A549 (cell line): Measurements from ENCODE around the gene NSMCE1. TPM values are rescaled to one million over a fixed set of nuclear protein-coding genes. Genes with fewer than 3 reads are reported as not detected.

Experiments used
- ATAC-seq, 2 experiments: fragments of 200-7000 bp in 1 of 2; fragments of >200 bp in 1 of 2; cut with Nextera tagmentation in 1 of 2; cut with Tn5 transposase in 1 of 2; 3 replicates each; pipeline versions ENCODE4 v1.8.0 to v1.9.1; 2018 to 2020; ENCODE audit warnings: mild to moderate bottlenecking in 1 of 2, moderate library complexity in 1 of 2
- CTCF ChIA-PET: fragments of 300-600 bp; sonication (Branson Sonifier 250); formaldehyde crosslinking; extraction: SDS; loops from one replicate; lab custom pipeline; 2021; ENCODE audit warnings: antibody characterized with exemption, inconsistent platforms; lab: Yijun Ruan, JAX
- POLR2A ChIA-PET: fragments of 350-600 bp; formaldehyde crosslinking; extraction: SDS; loops from one replicate; lab custom pipeline; 2021; ENCODE audit warnings: antibody characterized with exemption, inconsistent platforms; lab: Yijun Ruan, JAX
- DNase-seq, 2 experiments: peaks; one replicate each; pipeline versions ENCODE4 v3.0.0 to v3.0.0-alpha.2; 2011 to 2016; ENCODE audit warnings: low read depth in 1 of 2, low spot score in 1 of 2
- FAIRE-seq: peaks from 2 replicates; lab custom pipeline; 2011; peaks lifted over from hg19 to GRCh38; lab: Jason Lieb, UNC
- H3K27ac ChIP-seq, 2 experiments: fragments of >200 bp; sonication (Bioruptor Twin); formaldehyde crosslinking; 3 replicates each; pipeline ENCODE4 v1.5.1; 2016 to 2017
- H3K4me1 ChIP-seq: fragments of >200 bp; sonication (Bioruptor Twin); formaldehyde crosslinking; 3 replicates; pipeline ENCODE4 v1.6.1; 2016
- H3K4me2 ChIP-seq: fragments of >200 bp; sonication (Bioruptor Twin); formaldehyde crosslinking; 3 replicates; pipeline ENCODE4 v1.6.1; 2016
- H3K4me3 ChIP-seq: fragments of >200 bp; sonication (Bioruptor Twin); formaldehyde crosslinking; 3 replicates; pipeline ENCODE4 v1.5.1; 2016
- H3K9me3 ChIP-seq: fragments of >200 bp; sonication (Bioruptor Twin); formaldehyde crosslinking; 3 replicates; pipeline ENCODE4 v1.6.1; 2016
- ATOH8 ChIP-seq: fragments of 250-450 bp; sonication (Bioruptor Pico); IDR thresholded peaks from 2 replicates; pipeline ENCODE4 v1.5.0; 2020; ENCODE audit warnings: low read depth, mild to moderate bottlenecking, moderate library complexity
- BHLHE40 ChIP-seq: IDR thresholded peaks from 2 replicates; pipeline ENCODE4 v1.6.1; 2012; ENCODE audit warnings: low read depth, low read length, inconsistent platforms
- CBX2 ChIP-seq: fragments of 200-600 bp; sonication (generic); IDR thresholded peaks from 2 replicates; pipeline ENCODE4 v1.6.1; 2016; ENCODE audit warnings: low read depth, mild to moderate bottlenecking, borderline replicate concordance
- CBX8 ChIP-seq: fragments of 200-600 bp; sonication (generic); IDR thresholded peaks from 2 replicates; pipeline ENCODE4 v1.6.1; 2016
- CEBPB ChIP-seq, 2 experiments: fragments of >200 bp in 1 of 2; sonication (Bioruptor Twin) in 1 of 2; formaldehyde crosslinking in 1 of 2; IDR thresholded peaks; 2 replicates each; pipeline ENCODE4 v1.6.1; 2012 to 2016
- CHD2 ChIP-seq: fragments of 150-350 bp; IDR thresholded peaks from 2 replicates; pipeline ENCODE4 v1.6.1; 2014; ENCODE audit warnings: low read length; ENCODE audit not compliant: partially characterized antibody
- CHD4 ChIP-seq: fragments of 200-600 bp; sonication (generic); IDR thresholded peaks from 2 replicates; pipeline ENCODE4 v1.6.1; 2016; ENCODE audit warnings: antibody characterized with exemption, mild to moderate bottlenecking, borderline replicate concordance
- EHMT2 ChIP-seq: fragments of 200-600 bp; sonication (generic); IDR thresholded peaks from 2 replicates; pipeline ENCODE4 v1.6.1; 2016; ENCODE audit warnings: antibody characterized with exemption, low read depth, mild to moderate bottlenecking, moderate library complexity
- FOSB ChIP-seq: fragments of 250-450 bp; sonication (Bioruptor Pico); IDR thresholded peaks from 2 replicates; pipeline ENCODE4 v1.5.0; 2020; ENCODE audit warnings: mild to moderate bottlenecking, moderate library complexity
- FOSL2 ChIP-seq, 2 experiments: fragments of 450-650 bp in 1 of 2; fragments of >200 bp in 1 of 2; sonication (Bioruptor Twin) in 1 of 2; formaldehyde crosslinking; IDR thresholded peaks; 2 replicates each; pipeline versions ENCODE4 v1.5.0 to v1.6.1; 2016 to 2020; ENCODE audit warnings: mild to moderate bottlenecking in 1 of 2, moderate library complexity in 1 of 2
- HDAC2 ChIP-seq: fragments of 200-600 bp; sonication (generic); IDR thresholded peaks from 2 replicates; pipeline ENCODE4 v1.6.1; 2016
- HES2 ChIP-seq: fragments of >200 bp; sonication (Bioruptor Twin); formaldehyde crosslinking; IDR thresholded peaks from 2 replicates; pipeline ENCODE4 v1.6.1; 2016
- HEYL ChIP-seq: fragments of 250-450 bp; sonication (Bioruptor Pico); IDR thresholded peaks from 2 replicates; pipeline ENCODE4 v1.8.0; 2021; ENCODE audit warnings: mild to moderate bottlenecking, moderate library complexity
- HOXA7 ChIP-seq: fragments of 250-450 bp; sonication (Bioruptor Pico); IDR thresholded peaks from 2 replicates; pipeline ENCODE4 v1.5.0; 2020; ENCODE audit warnings: mild to moderate bottlenecking, moderate library complexity
- JUN ChIP-seq, 2 experiments: fragments of >200 bp; sonication (Bioruptor Twin); formaldehyde crosslinking; IDR thresholded peaks; 2 replicates in 1 of 2; 3 replicates in 1 of 2; pipeline ENCODE4 v1.6.1; 2016 to 2017
- JUNB ChIP-seq: fragments of >200 bp; sonication (Bioruptor Twin); formaldehyde crosslinking; IDR thresholded peaks from 2 replicates; pipeline ENCODE4 v1.6.1; 2016
- KDM5A ChIP-seq: fragments of 200-600 bp; sonication (generic); IDR thresholded peaks from 2 replicates; pipeline ENCODE4 v1.6.1; 2016; ENCODE audit warnings: antibody characterized with exemption, mild to moderate bottlenecking
- MAZ ChIP-seq: fragments of 150-350 bp; IDR thresholded peaks from 2 replicates; pipeline ENCODE4 v1.6.1; 2014; ENCODE audit warnings: antibody characterized with exemption, low read depth, low read length, borderline replicate concordance
- MYC ChIP-seq: IDR thresholded peaks from 2 replicates; pipeline ENCODE4 v1.6.1; 2012; ENCODE audit warnings: mild to moderate bottlenecking, inconsistent platforms, low read length, improper control_type of control experiment, borderline replicate concordance
- NFE2L2 ChIP-seq: fragments of 150-350 bp; conservative IDR thresholded peaks from 2 replicates; pipeline ENCODE4 v1.6.1; 2014; ENCODE audit warnings: low read length
- NPAS2 ChIP-seq: fragments of 250-450 bp; sonication (Bioruptor Pico); IDR thresholded peaks from 2 replicates; pipeline ENCODE4 v1.8.0; 2022; ENCODE audit warnings: mild to moderate bottlenecking, moderate library complexity, borderline replicate concordance
- NR3C1 ChIP-seq: fragments of >200 bp; sonication (Bioruptor Twin); formaldehyde crosslinking; IDR thresholded peaks from 3 replicates; pipeline ENCODE4 v1.6.1; 2017
- POLR2AphosphoS2 ChIP-seq: conservative IDR thresholded peaks from 2 replicates; pipeline ENCODE4 v1.6.1; 2012; ENCODE audit warnings: low read length, improper control_type of control experiment, inconsistent platforms
- RAD21 ChIP-seq, 2 experiments: fragments of >200 bp in 1 of 2; sonication (Bioruptor Twin) in 1 of 2; formaldehyde crosslinking in 1 of 2; IDR thresholded peaks in 1 of 2; conservative IDR thresholded peaks in 1 of 2; 2 replicates in 1 of 2; 3 replicates in 1 of 2; pipeline ENCODE4 v1.6.1; 2012 to 2018; ENCODE audit warnings: inconsistent platforms in 1 of 2
- RNF2 ChIP-seq: fragments of 200-600 bp; sonication (generic); IDR thresholded peaks from 2 replicates; pipeline ENCODE4 v1.6.1; 2016; ENCODE audit warnings: low read depth, mild to moderate bottlenecking, antibody characterized with exemption, moderate library complexity, borderline replicate concordance
- SMC3 ChIP-seq: fragments of >200 bp; sonication (Bioruptor Twin); formaldehyde crosslinking; IDR thresholded peaks from 3 replicates; pipeline ENCODE4 v1.6.1; 2018; ENCODE audit warnings: inconsistent platforms
- SREBF2 ChIP-seq: fragments of 450-650 bp; IDR thresholded peaks from 2 replicates; pipeline ENCODE4 v1.6.1; 2014; ENCODE audit warnings: mild to moderate bottlenecking, moderate library complexity
- ZC3H11A ChIP-seq: fragments of 450-650 bp; IDR thresholded peaks from 2 replicates; pipeline ENCODE4 v1.6.1; 2014; ENCODE audit warnings: antibody characterized with exemption, mild to moderate bottlenecking
- WGBS: methylation state at CpG from one replicate; pipeline ENCODE4 v1.1.6; 2017; ENCODE audit errors: missing lambda C conversion rate; 5-methylcytosine and 5-hydroxymethylcytosine counted together
- polyA plus RNA-seq, 4 experiments: library from polyadenylated mRNA; depleted of rRNA in 3 of 4; stranded (reverse); fragments of >200 nt; fragmentation: RNase III in 1 of 4; extraction: RNeasy Plus Mini Kit Qiagen cat#74134 plus additional on column Dnase treatment in 1 of 4; gene quantifications; 2 replicates in 3 of 4; 3 replicates in 1 of 4; pipeline ENCODE4 v1.2.3, GENCODE V29; 2011 to 2017
- TF ChIP-seq, protein P1 (sequence below): IDR thresholded peaks from 2 replicates; pipeline ENCODE4 v1.6.1; 2012; ENCODE audit warnings: low read depth, borderline replicate concordance
- TF ChIP-seq, protein P2 (sequence below): fragments of 200-600 bp; sonication (generic); IDR thresholded peaks from 2 replicates; pipeline ENCODE4 v1.6.1; 2016; ENCODE audit warnings: antibody characterized with exemption, mild to moderate bottlenecking, moderate library complexity
- TF ChIP-seq, protein P3 (sequence below): fragments of 450-650 bp; IDR thresholded peaks from 2 replicates; pipeline ENCODE4 v1.6.1; 2014; ENCODE audit warnings: antibody characterized with exemption

The NSMCE1 gene
- polyA plus RNA-seq, 2 of the 4 experiments (the other 2 are of a cell fraction): 32.0 to 59.9 TPM

GRCh38 chr16:27195941-27196595, 72.5 kb downstream of the NSMCE1 start:
- POLR2A ChIA-PET: interaction anchor here (1.2 kb wide), 1 partner anchor 7 kb away, joined by 3 read pairs; the partner anchor contains the start of gene KDM8
- TF ChIP-seq CHD4: no peak
- no peak for TF ChIP-seq NFE2L2
- TF ChIP-seq RNF2: no peak
- TF ChIP-seq FOSB (CRISPR knock-in tag): no peak
- no peak for TF ChIP-seq HDAC2
- TF ChIP-seq ATOH8 (CRISPR knock-in tag): no peak
- no peak for TF ChIP-seq RAD21 (conservative IDR thresholded peaks at IDR 0.05 in 1 of 2, IDR thresholded peaks at IDR 0.05 in 1 of 2)
- TF ChIP-seq CBX8: no peak
- no peak for TF ChIP-seq CHD2
- TF ChIP-seq, protein P1, sequence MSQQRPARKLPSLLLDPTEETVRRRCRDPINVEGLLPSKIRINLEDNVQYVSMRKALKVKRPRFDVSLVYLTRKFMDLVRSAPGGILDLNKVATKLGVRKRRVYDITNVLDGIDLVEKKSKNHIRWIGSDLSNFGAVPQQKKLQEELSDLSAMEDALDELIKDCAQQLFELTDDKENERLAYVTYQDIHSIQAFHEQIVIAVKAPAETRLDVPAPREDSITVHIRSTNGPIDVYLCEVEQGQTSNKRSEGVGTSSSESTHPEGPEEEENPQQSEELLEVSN: no peak
- no peak for TF ChIP-seq MAZ
- TF ChIP-seq NPAS2 (CRISPR knock-in tag): no peak
- TF ChIP-seq HES2: no peak
- no peak for TF ChIP-seq CBX2
- TF ChIP-seq HEYL (CRISPR knock-in tag): no peak
- TF ChIP-seq BHLHE40: no peak
- TF ChIP-seq KDM5A: no peak
- no peak for TF ChIP-seq CEBPB (IDR thresholded peaks at IDR 0.05)
- TF ChIP-seq JUNB: no peak
- no peak for TF ChIP-seq FOSL2 (IDR thresholded peaks at IDR 0.05)
- no peak for TF ChIP-seq FOSL2 (CRISPR knock-in tag; IDR thresholded peaks at IDR 0.05)
- ATAC-seq (no peak), FAIRE-seq (no peak), DNase-seq (no peak)
- Histone ChIP-seq H3K9me3 (no peaks in the 10 kb centered on the region), H3K27ac (no peak overlapping the region), H3K4me2 (0 out of 3 replicates have a peak overlapping the region, but pooled peaks have one; percentile 14), H3K4me1 (no peaks in the 10 kb centered on the region), H3K4me3 (no peak overlapping the region)
- CTCF ChIA-PET: interaction anchor here (0.7 to 1.8 kb wide), 3 partner anchors 9 to 172 kb away, joined by 3 to 5 read pairs (median 4); no protein-coding TSS in a partner anchor
- WGBS: 34% methylated on average over 9 of the region's 9 CpGs

GRCh38 chr16:27195076-27195741, 73.4 kb downstream of the NSMCE1 start:
- H3K9me3 ChIP-seq: no peaks in the 10 kb centered on the region
- no peaks in the 10 kb centered on the region for H3K4me1 ChIP-seq
- 37% methylated on average over 6 of the region's 6 CpGs for WGBS
- H3K4me2 ChIP-seq: no peak overlapping the region
- FAIRE-seq (no peak), ATAC-seq (no peak), DNase-seq (no peak)
- no peak overlapping the region for H3K4me3 ChIP-seq
- no peak overlapping the region for H3K27ac ChIP-seq
- ChIA-PET POLR2A (interaction anchor here (1.2 to 3.3 kb wide), 2 partner anchors 8 kb away, joined by 3 to 14 read pairs; partner anchors contain the start of gene KDM8), CTCF (interaction anchor here (0.7 to 1.8 kb wide), 4 partner anchors 10 to 173 kb away, joined by 3 to 5 read pairs (median 4); no protein-coding TSS in a partner anchor)
- no peak for TF ChIP-seq NR3C1
- TF ChIP-seq NPAS2 (CRISPR knock-in tag): no peak
- TF ChIP-seq EHMT2: no peak
- TF ChIP-seq, protein P2, sequence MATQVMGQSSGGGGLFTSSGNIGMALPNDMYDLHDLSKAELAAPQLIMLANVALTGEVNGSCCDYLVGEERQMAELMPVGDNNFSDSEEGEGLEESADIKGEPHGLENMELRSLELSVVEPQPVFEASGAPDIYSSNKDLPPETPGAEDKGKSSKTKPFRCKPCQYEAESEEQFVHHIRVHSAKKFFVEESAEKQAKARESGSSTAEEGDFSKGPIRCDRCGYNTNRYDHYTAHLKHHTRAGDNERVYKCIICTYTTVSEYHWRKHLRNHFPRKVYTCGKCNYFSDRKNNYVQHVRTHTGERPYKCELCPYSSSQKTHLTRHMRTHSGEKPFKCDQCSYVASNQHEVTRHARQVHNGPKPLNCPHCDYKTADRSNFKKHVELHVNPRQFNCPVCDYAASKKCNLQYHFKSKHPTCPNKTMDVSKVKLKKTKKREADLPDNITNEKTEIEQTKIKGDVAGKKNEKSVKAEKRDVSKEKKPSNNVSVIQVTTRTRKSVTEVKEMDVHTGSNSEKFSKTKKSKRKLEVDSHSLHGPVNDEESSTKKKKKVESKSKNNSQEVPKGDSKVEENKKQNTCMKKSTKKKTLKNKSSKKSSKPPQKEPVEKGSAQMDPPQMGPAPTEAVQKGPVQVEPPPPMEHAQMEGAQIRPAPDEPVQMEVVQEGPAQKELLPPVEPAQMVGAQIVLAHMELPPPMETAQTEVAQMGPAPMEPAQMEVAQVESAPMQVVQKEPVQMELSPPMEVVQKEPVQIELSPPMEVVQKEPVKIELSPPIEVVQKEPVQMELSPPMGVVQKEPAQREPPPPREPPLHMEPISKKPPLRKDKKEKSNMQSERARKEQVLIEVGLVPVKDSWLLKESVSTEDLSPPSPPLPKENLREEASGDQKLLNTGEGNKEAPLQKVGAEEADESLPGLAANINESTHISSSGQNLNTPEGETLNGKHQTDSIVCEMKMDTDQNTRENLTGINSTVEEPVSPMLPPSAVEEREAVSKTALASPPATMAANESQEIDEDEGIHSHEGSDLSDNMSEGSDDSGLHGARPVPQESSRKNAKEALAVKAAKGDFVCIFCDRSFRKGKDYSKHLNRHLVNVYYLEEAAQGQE: no peak
- TF ChIP-seq RNF2: no peak
- no peak for TF ChIP-seq CHD2
- TF ChIP-seq FOSL2 (IDR thresholded peaks at IDR 0.05): no peak
- no peak for TF ChIP-seq FOSL2 (CRISPR knock-in tag; IDR thresholded peaks at IDR 0.05)
- TF ChIP-seq CEBPB (IDR thresholded peaks at IDR 0.05): no peak
- TF ChIP-seq HDAC2: no peak
- no peak for TF ChIP-seq HOXA7 (CRISPR knock-in tag)
- TF ChIP-seq POLR2AphosphoS2: no peak
- no peak for TF ChIP-seq SMC3
- no peak for TF ChIP-seq ZC3H11A
- TF ChIP-seq JUN (IDR thresholded peaks at IDR 0.05): no peak
- no peak for TF ChIP-seq SREBF2
- TF ChIP-seq, protein P3, sequence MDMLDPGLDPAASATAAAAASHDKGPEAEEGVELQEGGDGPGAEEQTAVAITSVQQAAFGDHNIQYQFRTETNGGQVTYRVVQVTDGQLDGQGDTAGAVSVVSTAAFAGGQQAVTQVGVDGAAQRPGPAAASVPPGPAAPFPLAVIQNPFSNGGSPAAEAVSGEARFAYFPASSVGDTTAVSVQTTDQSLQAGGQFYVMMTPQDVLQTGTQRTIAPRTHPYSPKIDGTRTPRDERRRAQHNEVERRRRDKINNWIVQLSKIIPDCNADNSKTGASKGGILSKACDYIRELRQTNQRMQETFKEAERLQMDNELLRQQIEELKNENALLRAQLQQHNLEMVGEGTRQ: no peak
- no peak for TF ChIP-seq MYC
